ENCODE measurements around the gene CD200R1.

Gene CD200R1

DNA sequence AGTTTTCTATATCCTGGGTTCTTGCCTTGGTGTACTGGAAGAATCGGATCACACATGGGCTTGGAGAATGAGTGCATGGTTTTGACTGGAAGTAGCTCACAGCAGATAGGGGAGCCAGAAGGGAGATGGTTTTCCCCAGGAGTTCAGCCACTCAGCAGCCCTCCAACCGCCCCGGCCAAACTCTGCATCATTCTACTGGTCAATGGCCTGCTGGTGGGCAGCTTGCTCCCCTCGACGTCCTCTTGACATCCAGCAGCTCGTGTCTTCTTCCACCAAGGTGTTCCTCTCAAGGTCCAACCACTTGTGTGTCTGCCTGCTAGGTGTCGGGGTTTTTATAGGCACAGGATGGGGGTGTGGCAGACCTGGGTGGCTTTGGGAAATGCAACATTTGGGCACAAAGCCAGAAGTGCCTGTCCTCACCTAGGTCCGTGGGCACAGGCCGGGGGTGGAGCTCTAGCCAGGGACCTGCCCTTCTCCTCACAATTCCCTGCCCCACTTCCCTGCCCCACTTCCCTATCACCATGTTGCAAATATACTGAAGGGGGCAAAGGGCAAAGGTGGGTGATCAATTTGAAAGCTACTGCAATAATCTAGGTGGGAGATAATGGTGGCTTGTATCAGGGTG lies 12.9 kb upstream of the CD200R1 start:
- TF ChIP-seq, protein P1, sequence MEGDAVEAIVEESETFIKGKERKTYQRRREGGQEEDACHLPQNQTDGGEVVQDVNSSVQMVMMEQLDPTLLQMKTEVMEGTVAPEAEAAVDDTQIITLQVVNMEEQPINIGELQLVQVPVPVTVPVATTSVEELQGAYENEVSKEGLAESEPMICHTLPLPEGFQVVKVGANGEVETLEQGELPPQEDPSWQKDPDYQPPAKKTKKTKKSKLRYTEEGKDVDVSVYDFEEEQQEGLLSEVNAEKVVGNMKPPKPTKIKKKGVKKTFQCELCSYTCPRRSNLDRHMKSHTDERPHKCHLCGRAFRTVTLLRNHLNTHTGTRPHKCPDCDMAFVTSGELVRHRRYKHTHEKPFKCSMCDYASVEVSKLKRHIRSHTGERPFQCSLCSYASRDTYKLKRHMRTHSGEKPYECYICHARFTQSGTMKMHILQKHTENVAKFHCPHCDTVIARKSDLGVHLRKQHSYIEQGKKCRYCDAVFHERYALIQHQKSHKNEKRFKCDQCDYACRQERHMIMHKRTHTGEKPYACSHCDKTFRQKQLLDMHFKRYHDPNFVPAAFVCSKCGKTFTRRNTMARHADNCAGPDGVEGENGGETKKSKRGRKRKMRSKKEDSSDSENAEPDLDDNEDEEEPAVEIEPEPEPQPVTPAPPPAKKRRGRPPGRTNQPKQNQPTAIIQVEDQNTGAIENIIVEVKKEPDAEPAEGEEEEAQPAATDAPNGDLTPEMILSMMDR (IDR thresholded peaks at IDR 0.05; ENCODE audit: extremely low read depth, missing control alignments): no peak
- DNase-seq (ENCODE audit: low spot score): no peak

DNA sequence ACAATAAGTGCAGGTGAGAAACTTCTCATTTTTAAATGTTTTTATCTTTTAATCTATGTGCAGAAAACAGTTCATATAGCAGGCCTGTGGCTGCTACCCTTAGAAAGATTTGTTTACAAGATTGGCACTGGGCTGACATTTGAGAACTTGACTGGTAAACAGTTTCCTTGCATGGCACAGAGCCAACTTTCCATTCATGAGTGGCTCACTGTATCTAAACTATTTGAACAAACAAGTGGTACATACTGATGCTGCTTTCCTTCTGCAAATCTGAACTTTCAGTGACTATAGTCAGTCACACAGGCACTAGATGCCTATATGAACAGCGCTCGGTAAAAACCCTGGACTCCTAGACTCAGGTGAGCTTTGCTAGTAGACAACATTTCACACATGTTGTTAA lies 9.6 kb upstream of the CD200R1 start:
- TF ChIP-seq, protein P1 (IDR thresholded peaks at IDR 0.05; ENCODE audit: extremely low read depth, missing control alignments): no peak
- DNase-seq (ENCODE audit: low spot score): no peak

DNA sequence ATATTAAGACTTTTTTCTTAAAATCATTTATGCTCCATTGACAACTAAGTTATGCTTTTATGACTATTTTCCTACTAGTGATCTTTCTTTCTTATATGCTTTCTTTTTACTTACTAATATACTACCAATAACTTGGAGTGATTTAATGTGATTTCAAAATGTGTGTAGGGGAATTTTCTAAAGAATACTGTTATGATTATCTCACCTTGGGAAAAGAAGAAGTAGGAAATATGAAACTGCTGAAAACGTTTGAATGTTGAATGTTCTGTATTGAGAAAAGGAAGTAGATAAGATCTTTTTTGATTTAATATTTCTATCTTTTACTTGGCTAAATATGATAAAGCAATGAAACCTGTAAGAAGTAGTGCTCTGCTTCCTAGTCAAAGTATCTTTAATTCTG lies 7.8 kb upstream of the CD200R1 start:
- no peak for DNase-seq (ENCODE audit: low spot score)
- TF ChIP-seq, protein P1 (IDR thresholded peaks at IDR 0.05; ENCODE audit: extremely low read depth, missing control alignments): no peak

DNA sequence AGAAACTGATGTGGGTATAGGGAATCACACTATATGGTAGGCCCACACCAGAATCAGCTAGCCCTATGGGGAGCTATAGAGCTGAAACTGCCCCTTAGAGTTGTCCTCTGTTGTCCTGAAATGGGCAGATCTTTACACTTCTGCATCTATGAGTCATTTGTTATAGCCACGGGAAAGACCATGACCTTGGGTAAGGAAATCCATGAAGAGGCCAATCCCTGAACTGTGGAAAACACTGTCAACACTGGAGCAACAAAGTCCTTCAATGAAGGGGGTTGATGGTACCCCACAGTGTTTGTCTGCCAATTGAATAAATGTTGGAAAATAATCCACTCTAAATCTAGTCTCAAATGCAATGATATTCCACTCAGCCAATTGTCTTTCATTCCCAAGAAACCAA lies 5.2 kb upstream of the CD200R1 start:
- DNase-seq (ENCODE audit: low spot score): no peak

DNA sequence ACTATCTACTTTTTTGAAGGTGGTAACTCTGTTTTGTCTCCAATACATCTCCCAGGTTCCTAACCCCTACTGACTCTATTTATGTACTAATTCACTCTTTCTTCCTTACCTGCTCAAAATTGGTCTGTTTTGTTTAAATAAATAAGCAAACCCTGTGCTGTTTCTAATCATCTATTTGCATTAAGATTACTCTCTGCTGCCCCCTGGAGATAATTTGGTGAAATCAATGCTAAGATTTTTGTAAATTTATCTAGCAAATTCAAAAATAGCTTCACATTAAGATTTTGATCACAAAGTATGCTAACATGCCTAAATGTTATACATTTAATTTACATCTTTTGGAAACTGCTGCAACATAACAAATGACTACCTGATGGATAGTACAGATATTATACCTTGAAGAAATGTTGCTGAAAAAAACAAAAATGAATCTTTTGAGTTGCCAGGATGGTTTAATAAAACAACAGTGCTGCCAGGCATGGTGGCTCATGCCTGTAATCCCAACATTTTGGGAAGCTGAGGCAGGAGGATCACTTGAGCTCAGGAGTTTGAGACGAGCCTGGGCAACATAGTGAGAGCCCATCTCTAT lies 4.4 kb upstream of the CD200R1 start:
- TF ChIP-seq, protein P1 (IDR thresholded peaks at IDR 0.05; ENCODE audit: extremely low read depth, missing control alignments): peak; percentile 19
- peak; percentile 17 for DNase-seq (ENCODE audit: low spot score)

More for the DNA sequence above, 5.2 kb upstream of the CD200R1 start:
- TF ChIP-seq, protein P1 (IDR thresholded peaks at IDR 0.05; ENCODE audit: extremely low read depth, missing control alignments): no peak

DNA sequence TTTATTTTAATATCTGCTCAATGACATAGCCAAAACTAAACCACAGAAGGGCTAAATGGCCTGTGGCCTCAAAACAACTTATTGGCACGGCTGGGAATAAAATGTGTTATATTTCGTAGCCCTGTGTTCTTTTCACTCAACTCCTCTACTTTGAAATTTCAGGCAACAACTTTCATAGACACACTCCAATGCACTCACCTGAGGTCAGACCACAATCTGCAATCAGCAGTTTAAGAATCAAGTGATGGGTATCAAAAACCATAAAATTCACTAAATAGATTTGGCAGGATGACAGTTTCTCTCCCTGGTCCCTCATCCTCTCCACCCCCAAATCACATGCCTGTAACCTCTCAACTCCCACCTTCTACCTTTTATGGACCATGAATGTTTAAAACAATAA lies 2.0 kb upstream of the CD200R1 start:
- TF ChIP-seq, protein P1 (IDR thresholded peaks at IDR 0.05; ENCODE audit: extremely low read depth, missing control alignments): no peak
- no peak for DNase-seq (ENCODE audit: low spot score)

DNA sequence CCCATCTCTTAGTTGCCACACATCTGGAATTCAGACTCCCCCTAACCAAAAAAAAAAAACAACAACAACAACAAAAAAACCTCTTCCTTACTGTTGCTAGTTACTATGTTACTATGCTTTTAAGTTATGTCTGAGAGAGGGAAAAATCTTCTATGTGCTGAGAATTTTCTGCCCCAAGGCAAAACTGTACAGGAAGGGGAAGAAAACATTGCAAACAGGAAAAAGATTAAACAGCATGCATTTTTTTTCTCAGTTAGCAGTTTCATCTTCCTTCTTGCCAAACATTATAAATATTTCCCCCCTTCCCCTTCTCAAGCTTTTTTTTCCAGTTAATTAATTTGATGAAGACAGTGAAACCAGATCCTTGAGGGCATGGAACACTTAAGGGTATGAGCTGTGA lies 1.1 kb upstream of the CD200R1 start:
- DNase-seq (ENCODE audit: low spot score): no peak
- TF ChIP-seq, protein P1 (IDR thresholded peaks at IDR 0.05; ENCODE audit: extremely low read depth, missing control alignments): no peak
